K562 (cell line): ENCODE data around the gene PRND.

ENCODE experiments used
- EZH2 ChIP-seq: IDR thresholded peaks from 2 replicates; pipeline ENCODE4 v1.6.1; 2012; ENCODE audit warnings: low read depth, mild to moderate bottlenecking, inconsistent platforms, low read length, borderline replicate concordance
- REST ChIP-seq, 2 experiments: fragments of 450-650 bp; formaldehyde crosslinking in 1 of 2; IDR thresholded peaks; 2 replicates each; pipeline versions ENCODE4 v1.4.0 to v1.6.1; 2014 to 2020; ENCODE audit warnings: mild to moderate bottlenecking in 2 of 2, borderline replicate concordance in 1 of 2, low read depth in 1 of 2

GRCh38 chr20:4769328-4769727 lies 47.6 kb downstream of the PRND start:
- no peak for TF ChIP-seq REST (IDR thresholded peaks at IDR 0.05; ENCODE audit: borderline replicate concordance)
- TF ChIP-seq REST (CRISPR knock-in tag; IDR thresholded peaks at IDR 0.05; ENCODE audit: low read depth): no peak
- no peak for TF ChIP-seq EZH2
